Liver (tissue), 9 donors: Measurements from ENCODE around the gene DPYD. TPM values are rescaled to one million over a fixed set of nuclear protein-coding genes. Genes with fewer than 3 reads are reported as not detected.

Experiments
- DNase-seq: peaks from one replicate; pipeline ENCODE4 v3.0.0-alpha.2; 2017; ENCODE audit warnings: low spot score
- H3K27ac ChIP-seq, 2 donors: one replicate each; pipeline ENCODE4 v1.7.0; 2013; ENCODE audit warnings: inconsistent platforms in 2 of 2, low read length in 2 of 2, control low read depth in 1 of 2, low read depth in 1 of 2, mild to moderate bottlenecking in 1 of 2
- H3K27me3 ChIP-seq, 4 donors: one replicate each; pipeline versions ENCODE4 v1.6.1 to v1.7.0; 2013; ENCODE audit warnings: low read length in 3 of 4, inconsistent platforms in 1 of 4, mild to moderate bottlenecking in 1 of 4, moderate library complexity in 1 of 4; ENCODE audit not compliant: control insufficient read depth in 4 of 4, insufficient read depth in 4 of 4
- H3K36me3 ChIP-seq, 4 donors: one replicate each; pipeline versions ENCODE4 v1.6.1 to v1.7.0; 2013; ENCODE audit warnings: low read length in 3 of 4, mild to moderate bottlenecking in 3 of 4, low read depth in 1 of 4, moderate library complexity in 1 of 4; ENCODE audit not compliant: control insufficient read depth in 4 of 4, insufficient read depth in 3 of 4
- H3K4me1 ChIP-seq, 4 donors: one replicate each; pipeline versions ENCODE4 v1.6.1 to v1.7.0; 2013; ENCODE audit warnings: low read length in 3 of 4, mild to moderate bottlenecking in 3 of 4, moderate library complexity in 1 of 4; ENCODE audit not compliant: control insufficient read depth in 4 of 4, insufficient read depth in 4 of 4
- H3K4me3 ChIP-seq, 3 donors: one replicate each; pipeline versions ENCODE4 v1.6.1 to v1.7.0; 2013; ENCODE audit warnings: low read length in 3 of 3, control low read depth in 1 of 3, low read depth in 1 of 3, mild to moderate bottlenecking in 1 of 3
- H3K9ac ChIP-seq, 2 donors: one replicate each; pipeline ENCODE4 v1.7.0; 2013; ENCODE audit warnings: low read length in 2 of 2, mild to moderate bottlenecking in 2 of 2, moderate library complexity in 2 of 2, control low read depth in 1 of 2, low read depth in 1 of 2
- H3K9me3 ChIP-seq, 4 donors: one replicate each; pipeline versions ENCODE4 v1.6.1 to v1.7.0; 2013; ENCODE audit warnings: low read length in 3 of 4; ENCODE audit not compliant: control insufficient read depth in 4 of 4
- EGR1 ChIP-seq, 2 donors: IDR thresholded peaks; 2 replicates each; pipeline ENCODE4 v1.6.1; 2016 to 2018; ENCODE audit warnings: antibody characterized with exemption in 2 of 2, low read depth in 2 of 2
- FOXA2 ChIP-seq: IDR thresholded peaks from 2 replicates; pipeline ENCODE4 v1.6.1; 2016; ENCODE audit warnings: antibody characterized with exemption
- JUND ChIP-seq, 2 donors: IDR thresholded peaks; 2 replicates each; pipeline ENCODE4 v1.6.1; 2016; ENCODE audit warnings: antibody characterized with exemption in 2 of 2
- RAD21 ChIP-seq, 2 donors: IDR thresholded peaks; 2 replicates each; pipeline ENCODE4 v1.6.1; 2016; ENCODE audit warnings: antibody characterized with exemption in 2 of 2, mild to moderate bottlenecking in 2 of 2
- RXRA ChIP-seq, 2 donors: IDR thresholded peaks; 2 replicates each; pipeline ENCODE4 v1.6.1; 2017 to 2018; ENCODE audit warnings: antibody characterized with exemption in 2 of 2, mild to moderate bottlenecking in 1 of 2
- YY1 ChIP-seq: IDR thresholded peaks from 2 replicates; pipeline ENCODE4 v1.6.1; 2016; ENCODE audit warnings: antibody characterized with exemption, mild to moderate bottlenecking
- WGBS: extraction: QIAGEN DNeasy Blood & Tissue Kit; methylation state at CpG from one replicate; pipeline ENCODE4 v1.1.7; 2013; 5-methylcytosine and 5-hydroxymethylcytosine counted together
- polyA plus RNA-seq, 2 donors: library from polyadenylated mRNA; stranded (reverse) in 1 of 2; unstranded in 1 of 2; fragments of 200-250 nt in 1 of 2; fragments of >200 nt in 1 of 2; fragmentation: Nextera tagmentation in 1 of 2; extraction: Ambion mirVana in 1 of 2; gene quantifications; one replicate each; pipeline versions ENCODE4 v1.2.1 to v1.2.3, GENCODE V29; 2013 to 2015
- total RNA-seq, 2 donors: library from RNA; depleted of rRNA; stranded (reverse); fragments of >200 nt; gene quantifications; one replicate each; pipeline ENCODE4 v1.2.3, GENCODE V29; 2014
- TF ChIP-seq, protein P1 (sequence below): IDR thresholded peaks from 2 replicates; pipeline ENCODE4 v1.6.1; 2016; ENCODE audit warnings: antibody characterized with exemption, mild to moderate bottlenecking
- TF ChIP-seq, protein P2 (sequence below): IDR thresholded peaks from 2 replicates; pipeline ENCODE4 v1.6.1; 2016; ENCODE audit warnings: antibody characterized with exemption
- TF ChIP-seq, protein P3 (sequence below): IDR thresholded peaks from 2 replicates; pipeline ENCODE4 v1.6.1; 2016; ENCODE audit warnings: antibody characterized with exemption
- donor health status: healthy.
- donor health status: healthy.
- donor health status: healthy.
- donor health status: healthy.
- donor health status: healthy.

Gene DPYD
- total and polyA plus RNA-seq, 4 donors, result 16.2 to 142 (median 47.0) TPM

DNA sequence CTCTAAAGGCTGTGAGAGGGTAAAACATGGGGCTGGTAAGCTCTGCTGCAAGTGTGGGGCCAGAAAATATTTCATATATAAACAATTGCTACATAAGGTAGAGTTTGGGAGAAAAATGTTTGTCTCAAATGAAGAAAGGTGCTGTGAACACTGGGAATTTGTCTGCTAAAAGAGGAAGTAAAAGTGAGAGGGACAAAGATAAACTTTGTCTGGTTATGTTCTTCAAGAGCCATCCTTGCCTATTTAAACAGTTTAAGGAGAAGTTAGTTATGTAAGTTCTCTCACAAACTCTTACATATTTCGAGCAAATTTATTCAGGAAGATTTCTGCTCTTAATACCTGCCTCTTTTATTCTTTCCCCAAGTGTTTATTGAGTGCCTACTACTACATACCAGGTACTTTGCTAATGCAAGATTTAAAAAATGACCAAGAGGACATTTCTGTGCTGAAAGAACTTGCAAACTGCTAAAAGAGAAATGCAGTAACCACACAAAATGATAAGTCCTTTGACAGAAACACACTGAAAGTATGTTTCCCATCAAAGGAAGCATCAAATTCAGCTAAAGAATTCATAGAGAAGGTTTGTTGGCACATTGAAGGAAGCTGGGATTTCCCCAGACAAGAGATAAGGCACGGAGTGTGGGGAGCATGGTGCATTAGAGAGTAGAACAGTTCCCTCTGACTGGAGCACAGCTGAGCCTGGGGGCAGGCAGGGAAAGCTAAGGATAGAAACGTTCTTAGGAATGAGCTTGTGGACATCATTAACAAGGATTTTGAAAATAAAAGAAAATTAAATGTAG lies 650.1 kb downstream of the DPYD start:
- no peaks in the 10 kb centered on the region for H3K9me3 ChIP-seq
- H3K4me3 ChIP-seq, result no peak overlapping the region
- H3K9ac ChIP-seq, result no peak overlapping the region
- H3K27me3 ChIP-seq, result no peaks in the 10 kb centered on the region
- 67% methylated on average over 3 of the region's 3 CpGs for WGBS
- TF ChIP-seq EGR1 (IDR thresholded peaks at IDR 0.05; ENCODE audit: low read depth in 2 of 2), result no peak
- TF ChIP-seq RXRA (IDR thresholded peaks at IDR 0.05), result no peak
- TF ChIP-seq, protein P1, sequence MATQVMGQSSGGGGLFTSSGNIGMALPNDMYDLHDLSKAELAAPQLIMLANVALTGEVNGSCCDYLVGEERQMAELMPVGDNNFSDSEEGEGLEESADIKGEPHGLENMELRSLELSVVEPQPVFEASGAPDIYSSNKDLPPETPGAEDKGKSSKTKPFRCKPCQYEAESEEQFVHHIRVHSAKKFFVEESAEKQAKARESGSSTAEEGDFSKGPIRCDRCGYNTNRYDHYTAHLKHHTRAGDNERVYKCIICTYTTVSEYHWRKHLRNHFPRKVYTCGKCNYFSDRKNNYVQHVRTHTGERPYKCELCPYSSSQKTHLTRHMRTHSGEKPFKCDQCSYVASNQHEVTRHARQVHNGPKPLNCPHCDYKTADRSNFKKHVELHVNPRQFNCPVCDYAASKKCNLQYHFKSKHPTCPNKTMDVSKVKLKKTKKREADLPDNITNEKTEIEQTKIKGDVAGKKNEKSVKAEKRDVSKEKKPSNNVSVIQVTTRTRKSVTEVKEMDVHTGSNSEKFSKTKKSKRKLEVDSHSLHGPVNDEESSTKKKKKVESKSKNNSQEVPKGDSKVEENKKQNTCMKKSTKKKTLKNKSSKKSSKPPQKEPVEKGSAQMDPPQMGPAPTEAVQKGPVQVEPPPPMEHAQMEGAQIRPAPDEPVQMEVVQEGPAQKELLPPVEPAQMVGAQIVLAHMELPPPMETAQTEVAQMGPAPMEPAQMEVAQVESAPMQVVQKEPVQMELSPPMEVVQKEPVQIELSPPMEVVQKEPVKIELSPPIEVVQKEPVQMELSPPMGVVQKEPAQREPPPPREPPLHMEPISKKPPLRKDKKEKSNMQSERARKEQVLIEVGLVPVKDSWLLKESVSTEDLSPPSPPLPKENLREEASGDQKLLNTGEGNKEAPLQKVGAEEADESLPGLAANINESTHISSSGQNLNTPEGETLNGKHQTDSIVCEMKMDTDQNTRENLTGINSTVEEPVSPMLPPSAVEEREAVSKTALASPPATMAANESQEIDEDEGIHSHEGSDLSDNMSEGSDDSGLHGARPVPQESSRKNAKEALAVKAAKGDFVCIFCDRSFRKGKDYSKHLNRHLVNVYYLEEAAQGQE, result no peak
- TF ChIP-seq YY1, result no peak
- TF ChIP-seq, protein P2, sequence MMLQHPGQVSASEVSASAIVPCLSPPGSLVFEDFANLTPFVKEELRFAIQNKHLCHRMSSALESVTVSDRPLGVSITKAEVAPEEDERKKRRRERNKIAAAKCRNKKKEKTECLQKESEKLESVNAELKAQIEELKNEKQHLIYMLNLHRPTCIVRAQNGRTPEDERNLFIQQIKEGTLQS, result no peak
- no peaks in the 10 kb centered on the region for H3K36me3 ChIP-seq
- H3K4me1 ChIP-seq, result peaks cover 0 to 3% (median 0%) of the 10 kb centered on the region in 4 donors
- no peak for DNase-seq
- H3K27ac ChIP-seq, result no peak overlapping the region

DNA sequence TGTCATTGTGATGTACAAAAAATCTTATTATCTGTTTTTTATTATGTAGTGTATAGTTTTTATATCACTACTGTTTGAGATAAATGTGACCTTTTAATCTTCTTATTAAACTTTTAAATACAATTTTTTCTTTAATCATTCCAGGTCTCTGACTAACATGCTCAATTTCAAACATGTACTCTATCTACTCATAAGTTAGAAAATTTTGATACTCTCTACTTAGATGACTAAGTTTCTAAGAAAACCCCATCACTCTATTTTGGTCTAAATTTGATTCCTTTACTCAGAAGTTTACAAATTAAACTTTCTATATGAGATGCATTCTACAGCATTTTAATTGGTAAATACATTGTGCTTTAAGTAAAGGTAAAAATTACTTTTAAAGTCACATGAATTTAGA lies 655.2 kb downstream of the DPYD start:
- Histone ChIP-seq H3K4me3 (no peak overlapping the region), H3K4me1 (no peaks in the 10 kb centered on the region), H3K9ac (no peak overlapping the region), H3K27ac (no peak overlapping the region), H3K9me3 (no peaks in the 10 kb centered on the region), H3K36me3 (no peaks in the 10 kb centered on the region), H3K27me3 (no peaks in the 10 kb centered on the region)
- no peak for DNase-seq
- TF ChIP-seq, protein P3, sequence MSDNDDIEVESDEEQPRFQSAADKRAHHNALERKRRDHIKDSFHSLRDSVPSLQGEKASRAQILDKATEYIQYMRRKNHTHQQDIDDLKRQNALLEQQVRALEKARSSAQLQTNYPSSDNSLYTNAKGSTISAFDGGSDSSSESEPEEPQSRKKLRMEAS, result no peak
- TF ChIP-seq JUND (IDR thresholded peaks at IDR 0.05) (no peak), EGR1 (IDR thresholded peaks at IDR 0.05; ENCODE audit: low read depth in 2 of 2) (no peak), YY1 (no peak), RAD21 (IDR thresholded peaks at IDR 0.05) (no peak), FOXA2 (no peak)
- TF ChIP-seq, protein P1, result no peak
